Loucy (cell line): Measurements from ENCODE around the gene ADI1.

Source experiments
- H2AFZ ChIP-seq: fragments of 200-600 bp; sonication (generic); 2 replicates; pipeline ENCODE4 v1.6.0; 2016; ENCODE audit warnings: antibody characterized with exemption, mild to moderate bottlenecking, low read length, moderate library complexity
- H3F3A ChIP-seq: fragments of 200-600 bp; 2 replicates; pipeline ENCODE4 v1.6.0; 2016; ENCODE audit warnings: antibody characterized with exemption, low read depth, mild to moderate bottlenecking
- H3K27me3 ChIP-seq: fragments of 200-600 bp; sonication (generic); 2 replicates; pipeline ENCODE4 v1.6.1; 2014; ENCODE audit warnings: low read length, mild to moderate bottlenecking; ENCODE audit not compliant: insufficient read depth, poor library complexity, severe bottlenecking
- H3K36me3 ChIP-seq: fragments of 200-600 bp; sonication (generic); 2 replicates; pipeline ENCODE4 v1.6.1; 2016; ENCODE audit warnings: low read length; ENCODE audit not compliant: insufficient read depth
- H3K4me1 ChIP-seq: fragments of 200-600 bp; sonication (generic); 2 replicates; pipeline ENCODE4 v1.5.1; 2014; ENCODE audit warnings: low read length, mild to moderate bottlenecking; ENCODE audit not compliant: insufficient read depth, poor library complexity, severe bottlenecking
- H3K4me2 ChIP-seq: fragments of 200-600 bp; sonication (generic); 2 replicates; pipeline ENCODE4 v1.6.0; 2014; ENCODE audit warnings: antibody characterized with exemption, low read length, low read depth, mild to moderate bottlenecking; ENCODE audit not compliant: poor library complexity, severe bottlenecking
- H3K4me3 ChIP-seq: fragments of 200-600 bp; sonication (generic); 2 replicates; pipeline ENCODE4 v1.5.1; 2014; ENCODE audit warnings: low read length, mild to moderate bottlenecking, mixed read lengths; ENCODE audit not compliant: poor library complexity, severe bottlenecking
- H3K79me2 ChIP-seq: fragments of 200-600 bp; sonication (generic); 2 replicates; pipeline ENCODE4 v1.6.1; 2014; ENCODE audit warnings: low read length; ENCODE audit not compliant: insufficient read depth
- H3K9ac ChIP-seq: fragments of 200-600 bp; sonication (generic); 2 replicates; pipeline ENCODE4 v1.6.0; 2014; ENCODE audit warnings: mild to moderate bottlenecking, low read depth, low read length, moderate library complexity; ENCODE audit not compliant: poor library complexity, severe bottlenecking
- H3K9me2 ChIP-seq: fragments of 200-600 bp; sonication (generic); replicated peaks from 2 replicates; pipeline ENCODE4 v1.6.1; 2016; ENCODE audit warnings: low read depth, low read length, mixed read lengths
- H3K9me3 ChIP-seq: fragments of 200-600 bp; sonication (generic); 2 replicates; pipeline ENCODE4 v1.6.1; 2014; ENCODE audit warnings: mild to moderate bottlenecking, antibody characterized with exemption, low read length, low read depth; ENCODE audit not compliant: insufficient read depth
- H4K20me1 ChIP-seq: fragments of 200-600 bp; sonication (generic); 2 replicates; pipeline ENCODE4 v1.6.0; 2014; ENCODE audit warnings: antibody characterized with exemption, low read length, mild to moderate bottlenecking; ENCODE audit not compliant: insufficient read depth, poor library complexity, severe bottlenecking
- EZH2phosphoT487 ChIP-seq: fragments of 200-600 bp; IDR thresholded peaks from 2 replicates; pipeline ENCODE4 v1.6.1; 2018; ENCODE audit warnings: antibody characterized with exemption, mild to moderate bottlenecking, moderate library complexity, borderline replicate concordance
- TF ChIP-seq, protein P1 (sequence below): fragments of 200-600 bp; sonication (generic); conservative IDR thresholded peaks from 2 replicates; pipeline ENCODE4 v1.5.1; 2014; ENCODE audit warnings: mild to moderate bottlenecking, antibody characterized with exemption, low read length

The ADI1 gene

DNA sequence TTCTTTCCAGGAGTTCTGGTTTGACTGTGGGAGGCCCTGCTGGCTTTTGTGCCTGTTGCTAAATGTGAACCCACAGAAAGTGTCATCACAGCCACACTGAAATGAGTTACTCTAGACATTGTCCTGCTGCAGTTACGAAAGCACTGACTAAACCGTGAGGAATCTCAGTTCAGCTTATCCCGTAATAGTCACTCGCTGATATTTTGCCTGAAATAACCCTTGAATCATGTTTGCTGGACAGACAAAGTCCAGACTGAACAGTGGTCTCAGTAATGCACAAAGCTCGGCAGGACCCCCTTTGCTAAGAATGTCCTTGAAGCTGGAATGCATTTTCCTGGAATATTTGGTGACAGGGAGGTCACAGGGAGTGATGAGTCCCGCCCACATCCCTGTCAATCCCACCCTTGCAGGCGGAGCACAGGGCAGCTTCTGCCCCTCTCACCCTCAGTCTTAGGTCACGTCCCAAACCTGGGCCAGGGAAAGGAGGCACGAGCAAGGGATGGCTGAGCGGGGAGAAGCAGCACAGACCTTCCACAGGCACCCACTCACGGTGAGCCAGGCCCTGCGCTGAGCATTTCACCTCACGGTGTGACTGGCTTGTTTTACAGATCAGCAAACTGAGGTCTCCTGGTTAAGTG lies 53.4 kb downstream of the ADI1 start:
- H3K9me2 ChIP-seq: no peaks in the 10 kb centered on the region
- no peak overlapping the region for H3K4me2 ChIP-seq
- H3K27me3 ChIP-seq: no peaks in the 10 kb centered on the region
- H3K4me3 ChIP-seq: no peak overlapping the region
- H3K36me3 ChIP-seq: peaks cover 4% of the 10 kb centered on the region; the same call in 1 of the 2 replicates
- no peaks in the 10 kb centered on the region for H3K4me1 ChIP-seq
- TF ChIP-seq, protein P1, sequence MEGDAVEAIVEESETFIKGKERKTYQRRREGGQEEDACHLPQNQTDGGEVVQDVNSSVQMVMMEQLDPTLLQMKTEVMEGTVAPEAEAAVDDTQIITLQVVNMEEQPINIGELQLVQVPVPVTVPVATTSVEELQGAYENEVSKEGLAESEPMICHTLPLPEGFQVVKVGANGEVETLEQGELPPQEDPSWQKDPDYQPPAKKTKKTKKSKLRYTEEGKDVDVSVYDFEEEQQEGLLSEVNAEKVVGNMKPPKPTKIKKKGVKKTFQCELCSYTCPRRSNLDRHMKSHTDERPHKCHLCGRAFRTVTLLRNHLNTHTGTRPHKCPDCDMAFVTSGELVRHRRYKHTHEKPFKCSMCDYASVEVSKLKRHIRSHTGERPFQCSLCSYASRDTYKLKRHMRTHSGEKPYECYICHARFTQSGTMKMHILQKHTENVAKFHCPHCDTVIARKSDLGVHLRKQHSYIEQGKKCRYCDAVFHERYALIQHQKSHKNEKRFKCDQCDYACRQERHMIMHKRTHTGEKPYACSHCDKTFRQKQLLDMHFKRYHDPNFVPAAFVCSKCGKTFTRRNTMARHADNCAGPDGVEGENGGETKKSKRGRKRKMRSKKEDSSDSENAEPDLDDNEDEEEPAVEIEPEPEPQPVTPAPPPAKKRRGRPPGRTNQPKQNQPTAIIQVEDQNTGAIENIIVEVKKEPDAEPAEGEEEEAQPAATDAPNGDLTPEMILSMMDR: no peak
- no peak for TF ChIP-seq EZH2phosphoT487
- no peak overlapping the region for H2AFZ ChIP-seq
- H3K79me2 ChIP-seq: no peaks in the 10 kb centered on the region
- no peak overlapping the region for H3K9ac ChIP-seq
- H3K9me3 ChIP-seq: no peaks in the 10 kb centered on the region
- H3F3A ChIP-seq: no peaks in the 10 kb centered on the region
- no peaks in the 10 kb centered on the region for H4K20me1 ChIP-seq

GRCh38 chr2:3465328-3465727 lies 54.0 kb downstream of the ADI1 start:
- Histone ChIP-seq H3K4me2 (no peak overlapping the region), H3K36me3 (peaks cover 4% of the 10 kb centered on the region; the same call in 1 of the 2 replicates)
- TF ChIP-seq, protein P1: no peak
- TF ChIP-seq EZH2phosphoT487: no peak

DNA sequence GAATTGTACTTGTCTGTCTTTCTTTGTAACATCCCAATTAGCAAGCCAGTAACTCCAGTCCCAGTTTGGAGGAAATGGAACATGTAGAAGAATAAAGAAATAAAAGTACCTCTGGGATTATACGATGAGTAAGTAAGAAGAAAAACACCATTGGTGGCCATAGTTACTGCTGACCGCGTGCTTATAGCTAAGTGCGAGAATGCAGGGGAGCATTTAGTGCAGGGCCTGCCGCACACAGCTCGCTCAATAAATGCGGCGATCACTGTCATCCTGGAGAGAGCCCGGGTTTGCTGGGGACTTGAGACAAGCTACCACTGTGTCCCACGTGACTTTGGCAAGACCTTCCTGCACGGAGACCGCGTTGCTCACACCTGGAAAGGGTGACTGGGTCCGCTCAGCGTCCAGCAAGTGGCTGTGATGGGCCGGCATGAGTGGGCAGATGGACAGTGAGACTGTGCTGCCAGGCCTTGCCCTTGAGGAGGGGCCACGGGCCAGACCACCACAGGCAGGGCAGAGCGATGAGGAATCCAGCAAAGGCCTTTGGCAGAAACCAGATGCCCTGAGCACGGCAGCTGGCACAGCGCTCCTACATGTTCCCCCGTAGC lies 54.8 kb downstream of the ADI1 start:
- H2AFZ ChIP-seq: no peak overlapping the region
- H3F3A ChIP-seq: no peaks in the 10 kb centered on the region
- H3K79me2 ChIP-seq: no peaks in the 10 kb centered on the region
- peaks cover 4% of the 10 kb centered on the region; the same call in 1 of the 2 replicates for H3K36me3 ChIP-seq
- H3K4me3 ChIP-seq: no peak overlapping the region
- H3K9me3 ChIP-seq: no peaks in the 10 kb centered on the region
- no peak overlapping the region for H3K4me2 ChIP-seq
- H3K9me2 ChIP-seq: no peaks in the 10 kb centered on the region
- H4K20me1 ChIP-seq: no peaks in the 10 kb centered on the region
- H3K27me3 ChIP-seq: no peaks in the 10 kb centered on the region
- TF ChIP-seq, protein P1: no peak
- TF ChIP-seq EZH2phosphoT487: no peak
- H3K4me1 ChIP-seq: no peaks in the 10 kb centered on the region
- H3K9ac ChIP-seq: no peak overlapping the region

More at GRCh38 chr2:3465328-3465727, 54.0 kb downstream of the ADI1 start:
- no peaks in the 10 kb centered on the region for H3K27me3 ChIP-seq
- no peak overlapping the region for H3K9ac ChIP-seq
- no peak overlapping the region for H3K4me3 ChIP-seq
- no peaks in the 10 kb centered on the region for H3K9me3 ChIP-seq
- H3F3A ChIP-seq: no peaks in the 10 kb centered on the region
- no peaks in the 10 kb centered on the region for H4K20me1 ChIP-seq
- H3K4me1 ChIP-seq: no peaks in the 10 kb centered on the region
- no peaks in the 10 kb centered on the region for H3K9me2 ChIP-seq
- H2AFZ ChIP-seq: no peak overlapping the region
- no peaks in the 10 kb centered on the region for H3K79me2 ChIP-seq
